B cell (primary cell): ENCODE measurements around the gene CTIF. TPM values are rescaled to one million over a fixed set of nuclear protein-coding genes. Genes with fewer than 3 reads are reported as not detected.
A peak's percentile ranks its signal among the peaks of the same experiment; 100 is the strongest.

Experiments used
- ATAC-seq: fragments of 200-7000 bp; cut with Tn5 transposase; one replicate; pipeline ENCODE4 v1.10.0; 2021; ENCODE audit warnings: low read depth, mild to moderate bottlenecking, moderate number of reproducible peaks, moderate library complexity
- CTCF ChIA-PET: fragments of 350-600 bp; sonication (Branson Sonifier 250); formaldehyde crosslinking; loops from one replicate; lab custom pipeline; 2021; ENCODE audit warnings: antibody characterized with exemption, inconsistent platforms; lab: Charles Lee
- POLR2A ChIA-PET: fragments of 350-600 bp; sonication (Branson Sonifier 250); formaldehyde crosslinking; loops from one replicate; lab custom pipeline; 2021; ENCODE audit warnings: antibody characterized with exemption; lab: Charles Lee
- DNase-seq: peaks from one replicate; pipeline ENCODE4 v3.0.0; 2013
- H2AFZ ChIP-seq: 2 replicates; pipeline ENCODE4 v1.6.1; 2012; ENCODE audit warnings: mild to moderate bottlenecking, low read depth, low read length; ENCODE audit not compliant: insufficient read depth, poor library complexity, severe bottlenecking
- H3K27ac ChIP-seq, 2 donors: 1 replicate in 1 of 2; 2 replicates in 1 of 2; pipeline ENCODE4 v1.5.1; 2012 to 2013; ENCODE audit warnings: low read length in 2 of 2, mild to moderate bottlenecking in 2 of 2, moderate library complexity in 1 of 2
- H3K27me3 ChIP-seq, 4 experiments: fragments of 200-600 bp in 1 of 4; sonication (generic) in 1 of 4; replicated peaks in 1 of 4; 1 replicate in 2 of 4; 2 replicates in 2 of 4; pipeline versions ENCODE4 v1.6.1 to v1.7.0; 2013 to 2016; ENCODE audit warnings: low read length in 3 of 4, mild to moderate bottlenecking in 2 of 4, mixed read lengths in 1 of 4, moderate library complexity in 1 of 4; ENCODE audit not compliant: insufficient read depth in 4 of 4, control insufficient read depth in 3 of 4; ENCODE audit errors: control extremely low read depth in 1 of 4
- H3K36me3 ChIP-seq, 2 experiments: replicated peaks in 1 of 2; 1 replicate in 1 of 2; 2 replicates in 1 of 2; pipeline versions ENCODE4 v1.6.1 to v1.7.1; 2013; ENCODE audit warnings: low read length in 1 of 2; ENCODE audit not compliant: insufficient read depth in 2 of 2, control insufficient read depth in 1 of 2; ENCODE audit errors: control extremely low read depth in 1 of 2, extremely low read depth in 1 of 2
- H3K4me1 ChIP-seq, 2 donors: fragments of 200-600 bp in 1 of 2; sonication (generic) in 1 of 2; 1 replicate in 1 of 2; 2 replicates in 1 of 2; pipeline versions ENCODE4 v1.5.1 to v1.6.1; 2013 to 2017; ENCODE audit warnings: low read length in 2 of 2; ENCODE audit not compliant: control insufficient read depth in 2 of 2, insufficient read depth in 2 of 2
- H3K4me2 ChIP-seq: replicated peaks from 2 replicates; pipeline ENCODE3; 2012; ENCODE audit warnings: mild to moderate bottlenecking, low read depth, low read length; ENCODE audit not compliant: poor library complexity, severe bottlenecking
- H3K4me3 ChIP-seq, 5 experiments: fragments of 200-600 bp in 1 of 5; sonication (generic) in 1 of 5; 1 replicate in 3 of 5; 2 replicates in 2 of 5; pipeline versions ENCODE4 v1.5.1 to v1.7.0; 2011 to 2016; ENCODE audit warnings: low read length in 4 of 5, mild to moderate bottlenecking in 4 of 5, low read depth in 2 of 5, control low read depth in 1 of 5, moderate library complexity in 1 of 5; ENCODE audit not compliant: insufficient read depth in 1 of 5; ENCODE audit errors: control extremely low read depth in 1 of 5, extremely low read depth in 1 of 5
- H3K79me2 ChIP-seq: fragments of 200-600 bp; sonication (generic); one replicate; pipeline ENCODE4 v1.6.0; 2016; ENCODE audit warnings: low read length; ENCODE audit not compliant: control insufficient read depth, insufficient read depth
- H3K9ac ChIP-seq: fragments of 200-600 bp; sonication (generic); 2 replicates; pipeline ENCODE4 v1.6.1; 2017; ENCODE audit warnings: mild to moderate bottlenecking, low read length, moderate library complexity
- H3K9me3 ChIP-seq, 3 donors: one replicate each; pipeline versions ENCODE4 v1.6.1 to v1.7.1; 2013; ENCODE audit warnings: low read length in 2 of 3; ENCODE audit not compliant: control insufficient read depth in 2 of 3, insufficient read depth in 1 of 3; ENCODE audit errors: control extremely low read depth in 1 of 3
- H4K20me1 ChIP-seq: 2 replicates; pipeline ENCODE4 v1.6.0; 2012; ENCODE audit warnings: mild to moderate bottlenecking, low read length; ENCODE audit not compliant: insufficient read depth, control insufficient read depth, poor library complexity, severe bottlenecking
- H3K27ac Mint-ChIP-seq: one replicate; pipeline ENCODE4 v1.8.0; 2021; ENCODE audit warnings: mixed read lengths
- H3K27me3 Mint-ChIP-seq: one replicate; pipeline ENCODE4 v1.8.0; 2021; ENCODE audit warnings: mixed read lengths
- H3K4me1 Mint-ChIP-seq: one replicate; pipeline ENCODE4 v1.8.0; 2021; ENCODE audit warnings: mixed read lengths
- H3K4me3 Mint-ChIP-seq: one replicate; pipeline ENCODE4 v1.8.0; 2021; ENCODE audit warnings: mixed read lengths
- H3K9me3 Mint-ChIP-seq: one replicate; pipeline ENCODE4 v1.8.0; 2022; ENCODE audit warnings: mixed read lengths; ENCODE audit not compliant: insufficient read depth
- EZH2 ChIP-seq: IDR thresholded peaks from 2 replicates; pipeline ENCODE4 v1.6.1; 2012; ENCODE audit warnings: borderline replicate concordance, low read depth, mild to moderate bottlenecking, moderate library complexity, low read length; ENCODE audit not compliant: insufficient read depth, poor library complexity, severe bottlenecking
- WGBS: methylation state at CpG from one replicate; pipeline ENCODE4 v1.1.5; 2013; ENCODE audit warnings: missing lambda C conversion rate; ENCODE audit not compliant: insufficient coverage; 5-methylcytosine and 5-hydroxymethylcytosine counted together
- intact Hi-C: fragments of 100-400 bp; cut with micrococcal nuclease; formaldehyde crosslinking; loops from one replicate; pipeline ENCODE4 v1.10.0; 2022
- polyA plus RNA-seq: library from polyadenylated mRNA; depleted of rRNA; stranded (reverse); fragments of >200 nt; gene quantifications from 2 replicates; pipeline ENCODE4 v1.2.3, GENCODE V29; 2012
- total RNA-seq, 2 donors: library from RNA; stranded (reverse); fragments of 120-200 nt in 1 of 2; gene quantifications; 1 replicate in 1 of 2; 2 replicates in 1 of 2; pipeline versions ENCODE4 v1.2.3 to v1.2.4, GENCODE V29; 2013 to 2022
- TF ChIP-seq, protein P1 (sequence below): fragments of 200-600 bp; IDR thresholded peaks from one replicate; pipeline ENCODE4 v1.8.0; 2022; ENCODE audit warnings: antibody characterized with exemption, mild to moderate bottlenecking

Gene CTIF
- total and polyA plus RNA-seq, 2 donors (not counting 1 experiment from before 2014, with no cell fraction given), result 3.6 to 16.2 TPM

DNA sequence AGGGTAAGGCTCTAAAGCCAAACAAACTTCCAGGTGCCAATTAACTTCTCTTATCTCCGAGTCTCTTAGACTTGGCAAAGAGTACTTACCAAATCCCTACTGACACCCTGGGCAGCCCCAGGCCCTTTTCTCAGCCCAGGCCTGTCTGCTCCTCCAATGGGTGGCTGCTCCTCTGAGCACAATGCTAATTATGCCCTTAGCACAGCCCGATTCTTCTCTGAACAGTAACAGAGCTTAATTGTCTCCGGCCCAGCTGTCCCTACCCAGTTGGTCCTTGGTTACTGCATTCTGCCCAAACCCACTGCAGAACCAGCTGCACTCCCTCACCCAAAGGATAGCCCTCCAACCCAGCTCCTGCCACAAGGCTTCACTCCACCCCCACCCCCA lies 301.7 kb downstream of the CTIF start:
- Histone ChIP-seq H3K4me2 (no peak overlapping the region), H3K4me1 (peaks cover 24 to 36% of the 10 kb centered on the region in 2 donors)
- no peak overlapping the region for H3K4me3 Mint-ChIP-seq

DNA sequence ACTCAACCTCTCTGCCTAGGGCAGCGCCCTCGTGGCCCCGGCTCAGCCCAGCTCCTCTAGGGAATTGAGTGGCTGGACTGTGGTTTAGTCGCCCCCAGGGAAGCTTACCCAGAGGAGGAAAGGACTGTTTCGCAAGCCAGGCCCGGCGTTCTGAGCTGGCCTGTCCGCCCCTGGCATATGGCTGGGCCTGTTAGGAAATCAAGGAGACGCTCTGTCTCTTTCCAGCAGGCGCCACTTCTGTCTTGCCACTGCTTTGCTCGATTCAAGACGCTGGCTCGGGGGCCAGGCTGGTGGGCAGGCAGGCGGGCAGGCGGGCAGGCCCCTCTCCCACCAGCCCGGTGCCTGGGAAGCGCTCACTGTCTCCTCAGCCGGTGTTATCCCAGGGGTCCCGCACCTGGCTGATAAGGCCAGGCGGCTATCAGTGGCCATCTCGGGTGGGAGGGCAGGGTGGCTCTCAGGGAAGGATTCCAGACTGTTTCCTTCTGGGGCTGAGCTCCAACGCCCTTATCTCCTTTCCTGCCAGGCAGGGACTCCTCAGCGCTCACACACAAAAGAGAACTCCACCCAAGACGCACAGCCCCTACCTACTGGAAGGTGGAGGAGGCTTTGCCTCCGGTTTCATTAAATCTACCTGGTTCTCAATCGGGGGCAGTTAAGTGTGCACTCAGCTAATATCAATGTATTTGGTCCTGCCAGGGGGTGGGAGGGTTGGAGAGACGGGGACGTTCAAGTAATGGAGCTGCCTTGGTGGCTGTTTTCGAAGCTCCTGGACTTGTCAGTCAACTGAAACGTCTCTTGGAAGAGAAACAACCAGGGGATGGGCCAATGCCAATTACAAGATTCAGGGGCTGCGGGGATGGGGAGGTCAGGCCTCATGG lies 302.8 kb downstream of the CTIF start:
- no peak overlapping the region for H3K9ac ChIP-seq
- H2AFZ ChIP-seq, result no peak overlapping the region
- peaks cover 0 to 3% (median 0%) of the 10 kb centered on the region in 4 experiments for H3K27me3 ChIP-seq
- POLR2A ChIA-PET, result no interaction called here
- no peaks in the 10 kb centered on the region for H3K9me3 Mint-ChIP-seq
- WGBS, result 80% methylated on average over 26 of the region's 31 CpGs
- no peak overlapping the region for H3K4me3 Mint-ChIP-seq
- H3K36me3 ChIP-seq, result no peaks in the 10 kb centered on the region
- intact Hi-C loops, result no loop called here
- CTCF ChIA-PET, result no interaction called here
- H3K27ac ChIP-seq, result no peak overlapping the region
- H4K20me1 ChIP-seq, result no peaks in the 10 kb centered on the region
- H3K4me1 Mint-ChIP-seq, result peaks cover 32% of the 10 kb centered on the region
- no peak overlapping the region for H3K4me3 ChIP-seq
- no peak overlapping the region for H3K27ac Mint-ChIP-seq
- no peak for DNase-seq
- no peak for ATAC-seq
- H3K9me3 ChIP-seq, result no peaks in the 10 kb centered on the region
- TF ChIP-seq EZH2, result no peak
- no peaks in the 10 kb centered on the region for H3K27me3 Mint-ChIP-seq
- H3K4me1 ChIP-seq, result peaks cover 24 to 36% of the 10 kb centered on the region in 2 donors
- peak overlapping the region; percentile 55 for H3K4me2 ChIP-seq
- H3K79me2 ChIP-seq, result no peaks in the 10 kb centered on the region

More for the DNA sequence above, 301.7 kb downstream of the CTIF start:
- no peak for TF ChIP-seq EZH2
- TF ChIP-seq, protein P1, sequence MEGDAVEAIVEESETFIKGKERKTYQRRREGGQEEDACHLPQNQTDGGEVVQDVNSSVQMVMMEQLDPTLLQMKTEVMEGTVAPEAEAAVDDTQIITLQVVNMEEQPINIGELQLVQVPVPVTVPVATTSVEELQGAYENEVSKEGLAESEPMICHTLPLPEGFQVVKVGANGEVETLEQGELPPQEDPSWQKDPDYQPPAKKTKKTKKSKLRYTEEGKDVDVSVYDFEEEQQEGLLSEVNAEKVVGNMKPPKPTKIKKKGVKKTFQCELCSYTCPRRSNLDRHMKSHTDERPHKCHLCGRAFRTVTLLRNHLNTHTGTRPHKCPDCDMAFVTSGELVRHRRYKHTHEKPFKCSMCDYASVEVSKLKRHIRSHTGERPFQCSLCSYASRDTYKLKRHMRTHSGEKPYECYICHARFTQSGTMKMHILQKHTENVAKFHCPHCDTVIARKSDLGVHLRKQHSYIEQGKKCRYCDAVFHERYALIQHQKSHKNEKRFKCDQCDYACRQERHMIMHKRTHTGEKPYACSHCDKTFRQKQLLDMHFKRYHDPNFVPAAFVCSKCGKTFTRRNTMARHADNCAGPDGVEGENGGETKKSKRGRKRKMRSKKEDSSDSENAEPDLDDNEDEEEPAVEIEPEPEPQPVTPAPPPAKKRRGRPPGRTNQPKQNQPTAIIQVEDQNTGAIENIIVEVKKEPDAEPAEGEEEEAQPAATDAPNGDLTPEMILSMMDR, result no peak
- no peaks in the 10 kb centered on the region for H3K9me3 Mint-ChIP-seq
- no peaks in the 10 kb centered on the region for H3K27me3 Mint-ChIP-seq
- ATAC-seq, result no peak
- peaks cover 32% of the 10 kb centered on the region for H3K4me1 Mint-ChIP-seq
- no peaks in the 10 kb centered on the region for H3K79me2 ChIP-seq
- H3K9ac ChIP-seq, result no peak overlapping the region
- no peak overlapping the region for H3K4me3 ChIP-seq
- no peak overlapping the region for H3K27ac ChIP-seq
- intact Hi-C loops, result no loop called here
- no peak overlapping the region for H2AFZ ChIP-seq
- WGBS, result 90% methylated on average over 3 of the region's 3 CpGs
- no peak for DNase-seq
- ChIA-PET CTCF (interaction anchor here (0.6 kb wide), 1 partner anchor 27 kb away, joined by 3 read pairs; no protein-coding TSS in a partner anchor), POLR2A (no interaction called here)
- no peaks in the 10 kb centered on the region for H3K9me3 ChIP-seq
- peaks cover 0 to 3% (median 0%) of the 10 kb centered on the region in 4 experiments for H3K27me3 ChIP-seq
- no peaks in the 10 kb centered on the region for H4K20me1 ChIP-seq
- no peaks in the 10 kb centered on the region for H3K36me3 ChIP-seq
- H3K27ac Mint-ChIP-seq, result no peak overlapping the region
